ENCODE data around the gene TMEM217. TPM values are rescaled to one million over a fixed set of nuclear protein-coding genes. Genes with fewer than 3 reads are reported as not detected.
A peak's percentile ranks its signal among the peaks of the same experiment; 100 is the strongest.

Gene TMEM217
- total RNA-seq, 4 donors from 2014 or later: 1.4 to 4.7 (median 2.0) TPM

GRCh38 chr6:37169496-37170272 is 88.3 kb downstream of the TMEM217 start, which contains the start of gene PIM1:
TSS of gene PIM1 (plus strand) at chr6:37170152. CDS start at chr6:37170576, 424 bp downstream.
- Histone ChIP-seq H3K27ac (peak within 1 kb of the TSS; percentile 95 to 98 (median 96)), H3K36me3 (peaks cover 9 to 27% (median 25%) of the 10 kb centered on the region in 3 donors), H3K4me1 (peaks cover 12 to 55% (median 23%) of the 10 kb centered on the region in 3 donors), H3K9me3 (no peaks in the 10 kb centered on the region), H3K4me3 (peak within 1 kb of the TSS; percentile 71 to 90 (median 86)), H3K27me3 (no peaks in the 10 kb centered on the region)
- DNase-seq: peak; percentile 95
- TF ChIP-seq CTCF (IDR thresholded peaks at IDR 0.05): peak in 2 of 6 experiments; percentile 6 to 11
- TF ChIP-seq POLR2A (IDR thresholded peaks at IDR 0.05): peak in 3 of 4 donors; percentile 83 to 98 (median 97)
- intact Hi-C loops (cut with DNase I): loop anchor here (2.0 to 10.0 kb wide), 2 partner anchors 113 to 145 kb away; no protein-coding TSS in a partner anchor
- 0% methylated on average over 22 to 24 of the region's 90 CpGs for WGBS, 2 donors

GRCh38 chr6:37168811-37169495 is 89.0 kb downstream of the TMEM217 start:
- H3K4me1 ChIP-seq: peaks cover 12 to 48% (median 21%) of the 10 kb centered on the region in 3 donors
- no peak for DNase-seq
- TF ChIP-seq CTCF (IDR thresholded peaks at IDR 0.05): no peak
- WGBS, 2 donors: 6 to 17% methylated on average over 16 to 23 of the region's 29 CpGs
- peaks cover 4 to 19% (median 17%) of the 10 kb centered on the region in 3 donors for H3K36me3 ChIP-seq
- H3K27ac ChIP-seq: peak overlapping the region; percentile 92 to 98 (median 96)
- no peaks in the 10 kb centered on the region for H3K27me3 ChIP-seq
- no peaks in the 10 kb centered on the region for H3K9me3 ChIP-seq
- intact Hi-C loops (cut with DNase I): no loop called here
- peak overlapping the region; percentile 38 to 86 (median 78) for H3K4me3 ChIP-seq

- TF ChIP-seq POLR2A (IDR thresholded peaks at IDR 0.05) (no peak), CTCF (IDR thresholded peaks at IDR 0.05) (no peak)
- intact Hi-C loops (cut with DNase I): no loop called here
- H3K4me1 ChIP-seq: peaks cover 12 to 41% (median 16%) of the 10 kb centered on the region in 3 donors
- 88 to 92% methylated on average over 5 of the region's 5 CpGs for WGBS, 2 donors
- no peak for DNase-seq
- peaks cover 0 to 12% (median 10%) of the 10 kb centered on the region in 3 donors for H3K36me3 ChIP-seq
- no peaks in the 10 kb centered on the region for H3K9me3 ChIP-seq
- peak overlapping the region in 2 of 4 donors; percentile 86 for H3K4me3 ChIP-seq
- H3K27me3 ChIP-seq: no peaks in the 10 kb centered on the region
- peak overlapping the region; percentile 92 to 98 (median 96) for H3K27ac ChIP-seq
Measured at GRCh38 chr6:37168163-37168758, 89.7 kb downstream of the TMEM217 start.

- no peaks in the 10 kb centered on the region for H3K9me3 ChIP-seq
- no peak for TF ChIP-seq POLR2A (IDR thresholded peaks at IDR 0.05)
- no peak overlapping the region for H3K4me3 ChIP-seq
- H3K27ac ChIP-seq: no peak overlapping the region
- WGBS, 2 donors: 83 to 93% methylated on average over 3 to 4 of the region's 4 CpGs
- intact Hi-C loops (cut with DNase I): no loop called here
- DNase-seq: no peak
- peaks cover 0 to 3% (median 0%) of the 10 kb centered on the region in 3 donors for H3K4me1 ChIP-seq
- no peaks in the 10 kb centered on the region for H3K27me3 ChIP-seq
- no peaks in the 10 kb centered on the region for H3K36me3 ChIP-seq
Measured at GRCh38 chr6:37162740-37163139, 95.2 kb downstream of the TMEM217 start.

Small RNA genes lying within 50 kb of the gene (small RNA-seq; reads per million reads assigned to genes)
- 0 reads per million in 4 donors for gene AL096712.1

Other genes with a start within 250 kb of the TMEM217 start
- 100 to 1,000 TPM in 2 of 4 donors, 10 to 100 TPM in 2; 57.3 to 206 (median 96.6) TPM for gene PIM1, start 88.0 kb downstream of the TMEM217 start, total RNA-seq
- 10 to 100 TPM in 3 of 4 donors, 1 to 10 TPM in 1; 8.7 to 13.2 (median 10.4) TPM for gene TBC1D22B, start 372 bp downstream of the TMEM217 start, total RNA-seq
- 10 to 100 TPM; 17.2 to 24.0 (median 19.7) TPM for gene RNF8, start 95.8 kb upstream of the TMEM217 start, total RNA-seq
- 10 to 100 TPM; 15.2 to 30.5 (median 20.5) TPM for gene CMTR1, start 175.1 kb upstream of the TMEM217 start, total RNA-seq
- 10 to 100 TPM; 16.4 to 77.8 (median 41.6) TPM for gene CCDC167, start 241.7 kb upstream of the TMEM217 start, total RNA-seq

All from esophagus squamous epithelium (tissue), 5 donors.